HG03196 (cell line): Measurements from ENCODE around the gene PCBP4.
"Not testable (repeated sequence)": the region's sequence is repeated elsewhere in the genome, so short reads cannot be mapped to it uniquely, and the experiment has no call there.

ENCODE experiments used
- ATAC-seq: cut with Tn5 transposase; IDR thresholded peaks from one replicate; pipeline ENCODE4 v1.9.1; 2021; ENCODE audit not compliant: unreplicated experiment

The PCBP4 gene

DNA sequence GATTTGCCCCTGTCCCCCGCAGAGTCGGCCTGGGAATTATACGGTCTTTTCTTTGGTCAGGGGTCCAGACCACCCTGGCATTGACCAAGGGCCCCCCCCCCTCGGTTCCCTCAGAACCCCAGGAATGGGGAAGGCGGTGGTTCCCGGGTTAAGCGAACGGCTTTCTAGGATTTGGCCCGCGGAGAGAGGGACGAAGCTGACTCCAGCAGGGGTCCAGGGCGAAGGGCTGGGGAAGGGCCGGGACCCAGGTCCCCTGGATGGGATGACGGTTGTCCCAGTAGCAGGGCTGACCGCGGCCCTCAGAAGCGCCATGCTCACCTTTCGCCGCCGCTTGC is 25.8 kb downstream of the PCBP4 start:
- ATAC-seq, result no peak

GRCh38 chr3:51940648-51941462 is 26.4 kb downstream of the PCBP4 start:
- no peak for ATAC-seq

GRCh38 chr3:51938780-51939425 is 28.4 kb downstream of the PCBP4 start:
- ATAC-seq, result no peak

- ATAC-seq, result no peak
Measured at GRCh38 chr3:51937611-51938450, 29.4 kb downstream of the PCBP4 start.

DNA sequence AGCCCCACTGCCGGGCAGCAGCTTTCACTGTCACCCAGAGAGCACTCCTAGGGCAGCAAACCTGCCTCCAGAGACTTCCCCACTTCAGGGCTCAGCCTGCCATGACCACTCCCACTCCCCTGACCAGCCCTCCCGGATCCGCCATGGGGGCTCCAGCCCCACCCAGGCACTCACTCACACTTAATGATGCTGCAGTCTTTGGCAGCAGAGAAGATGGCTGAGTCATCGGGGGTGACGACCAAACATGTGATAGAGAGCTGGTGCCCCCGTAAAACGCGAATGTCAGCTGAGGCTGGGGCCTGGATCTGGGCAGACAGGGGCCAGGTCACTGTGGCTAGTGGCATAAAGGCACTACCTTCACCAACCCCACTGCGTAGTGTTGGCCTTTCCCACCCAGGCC is 30.2 kb downstream of the PCBP4 start:
- no peak for ATAC-seq

DNA sequence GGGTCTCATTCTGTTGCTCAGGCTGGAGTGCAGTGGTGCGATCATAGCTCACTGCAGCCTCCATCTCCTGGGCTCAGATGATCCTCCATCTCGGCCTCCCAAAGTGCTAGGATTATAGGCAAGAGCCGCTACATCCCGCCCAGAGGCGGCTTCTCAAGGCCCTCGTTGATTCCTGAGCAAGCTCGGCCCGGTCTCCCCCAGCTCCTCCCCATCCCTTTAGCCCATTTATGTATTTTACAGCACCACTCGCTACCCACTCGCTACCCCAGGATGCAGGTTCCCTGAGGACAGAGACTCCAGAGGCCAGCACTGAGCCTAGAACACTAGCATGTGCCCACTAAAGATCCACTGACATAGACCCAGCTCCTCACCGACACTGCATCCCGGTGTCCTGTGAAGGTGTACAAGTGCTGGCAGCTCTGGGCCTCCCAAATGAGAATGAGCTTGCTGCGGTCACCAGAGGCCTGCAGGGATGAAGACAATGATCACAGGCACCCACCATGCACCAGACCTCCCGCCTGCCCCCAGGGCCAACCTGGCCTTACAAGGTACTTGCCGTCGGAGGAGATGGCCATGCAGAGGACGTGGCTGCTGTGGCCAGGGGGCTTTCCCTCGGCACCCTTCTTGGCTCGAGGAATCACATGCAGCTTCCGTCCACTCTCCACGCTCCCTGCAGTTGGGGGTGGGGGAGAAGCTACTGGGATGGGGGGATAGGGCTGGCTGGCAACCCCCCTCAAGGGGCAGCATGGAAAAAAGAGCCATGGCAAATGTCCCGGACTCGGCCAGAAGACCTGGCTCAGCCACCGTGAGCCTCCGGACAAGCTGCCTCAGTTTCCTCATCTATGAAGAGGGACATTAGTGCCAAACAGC is 31.1 kb downstream of the PCBP4 start:
- no peak for ATAC-seq

- no peak for ATAC-seq
Measured at GRCh38 chr3:51934991-51935885, 32.0 kb downstream of the PCBP4 start.

DNA sequence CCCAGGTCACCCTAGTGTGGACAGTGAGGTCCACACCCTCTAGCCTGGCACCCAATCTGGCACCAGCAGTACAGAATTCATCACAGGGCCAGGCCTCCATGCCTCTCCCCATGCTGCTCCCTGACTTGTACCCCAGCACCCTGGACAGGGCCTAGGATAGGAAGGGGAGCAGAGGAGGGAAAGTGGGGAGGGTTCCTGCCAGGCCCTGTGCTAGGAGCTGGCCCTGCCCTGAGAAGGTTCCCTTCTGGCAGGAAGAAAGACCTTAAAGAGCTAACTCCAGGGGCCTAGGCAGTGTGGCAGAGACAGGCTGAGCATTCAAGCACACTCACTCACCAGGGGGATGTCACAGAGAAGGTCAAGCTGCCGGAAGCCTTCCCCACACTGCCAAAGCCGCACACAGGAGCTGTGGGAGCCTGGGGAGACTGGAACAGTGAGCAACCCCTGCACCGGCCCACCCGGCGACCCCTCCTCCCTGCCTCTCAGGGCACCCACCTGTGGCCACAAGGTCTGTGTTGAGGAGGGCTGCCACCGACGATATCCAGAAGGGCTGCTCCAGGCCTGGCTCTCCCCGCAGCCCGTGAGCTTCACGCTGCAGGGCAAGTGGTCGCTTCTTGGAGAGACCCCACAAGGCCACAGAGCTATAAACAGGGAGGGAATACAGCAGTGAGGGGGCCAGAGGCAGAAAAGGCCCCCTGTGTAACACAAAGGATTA is 33.0 kb downstream of the PCBP4 start:
- no peak for ATAC-seq

DNA sequence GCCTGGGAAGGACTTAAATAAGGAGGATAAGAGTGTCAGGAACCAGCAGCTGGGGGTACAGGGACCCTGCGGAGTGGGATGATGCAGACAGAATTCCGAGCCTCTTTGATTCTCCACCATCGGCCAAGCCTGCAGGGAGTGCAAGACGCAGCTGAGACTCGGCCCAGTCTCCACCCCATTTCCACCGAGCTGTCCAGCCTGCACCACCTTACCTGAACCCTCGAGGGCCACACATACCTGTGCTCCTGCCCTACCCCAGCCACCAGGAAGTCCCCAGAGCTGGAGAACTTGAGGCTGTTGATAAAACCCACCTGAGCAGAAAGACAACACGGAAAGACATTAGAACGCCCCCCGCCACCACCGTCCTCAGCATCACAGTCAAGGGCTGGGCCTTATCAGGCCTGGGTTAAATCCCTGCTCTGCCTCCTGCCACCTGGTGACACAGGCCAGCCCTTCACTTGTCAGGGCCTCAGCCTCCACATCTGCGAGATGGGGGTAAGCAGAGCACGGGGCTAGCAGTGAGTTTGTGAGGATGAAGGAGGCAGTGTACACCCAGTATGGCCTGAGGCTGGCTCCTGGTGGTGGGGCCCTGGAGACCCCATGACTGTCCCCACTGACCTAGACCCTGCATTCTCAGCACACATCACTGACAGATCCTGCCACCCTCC is 33.6 kb downstream of the PCBP4 start:
- no peak for ATAC-seq

DNA sequence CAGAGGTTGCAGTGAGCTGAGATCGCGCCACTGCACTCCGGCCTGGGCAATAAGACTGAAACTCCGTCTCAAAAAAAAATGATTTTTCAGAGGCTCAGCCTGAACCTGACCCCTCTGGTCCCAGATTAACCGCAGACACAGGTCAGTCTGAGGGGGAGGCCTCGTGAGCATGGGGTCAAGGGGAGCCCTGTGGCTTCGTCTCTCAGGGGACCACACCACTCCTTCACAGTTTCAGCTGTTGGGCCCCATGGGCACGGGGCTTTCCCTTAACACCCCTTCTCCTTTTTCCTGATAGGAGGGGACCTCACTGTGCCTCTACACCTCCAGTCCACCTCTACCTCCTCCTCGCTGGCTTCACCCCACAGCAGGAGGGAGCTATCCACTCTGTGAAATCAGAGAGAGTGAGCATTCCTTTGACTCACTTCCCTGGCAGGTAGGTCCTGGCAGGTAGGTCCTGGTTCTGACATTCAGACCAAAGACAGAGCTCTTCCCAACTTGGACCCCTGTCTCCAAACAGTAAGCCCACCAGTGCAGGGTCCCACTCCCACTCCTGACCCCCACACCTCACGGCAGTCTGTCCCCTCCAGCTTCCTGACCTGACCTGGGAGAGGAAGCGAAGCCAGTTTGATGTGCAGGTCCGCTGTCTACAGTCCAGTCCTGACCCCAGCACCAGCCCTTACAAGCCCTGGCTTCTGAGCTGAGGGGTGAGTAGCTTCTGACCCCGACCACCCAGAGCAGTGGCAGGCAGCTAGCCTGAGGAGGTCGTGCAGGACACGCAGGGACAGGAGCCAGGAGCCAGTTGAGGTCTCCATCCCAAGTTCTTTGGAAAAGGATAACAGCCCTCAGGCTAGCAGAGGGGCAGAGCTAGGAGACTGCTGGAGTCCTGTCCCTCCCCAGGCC is 34.5 kb downstream of the PCBP4 start:
- no peak for ATAC-seq

DNA sequence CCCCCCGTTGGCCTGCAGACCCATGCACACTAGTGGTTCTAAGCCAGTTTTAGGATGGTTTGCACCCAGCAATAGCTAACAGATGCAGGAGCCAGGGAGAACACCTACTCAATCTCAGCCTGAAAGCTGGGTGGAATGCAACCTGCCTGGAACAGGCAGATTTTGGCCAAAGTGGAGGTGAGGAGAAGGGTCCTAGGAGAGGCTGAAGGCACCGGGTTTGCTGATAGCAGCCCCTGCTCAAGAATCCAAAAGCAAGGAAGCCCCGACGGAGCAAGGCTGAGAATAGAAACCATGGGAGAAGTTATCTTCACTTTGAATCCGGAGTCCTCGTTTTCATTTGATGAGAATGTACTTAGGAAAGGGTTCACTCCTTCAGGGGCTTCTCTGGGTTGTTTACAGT is 35.5 kb downstream of the PCBP4 start:
- no peak for ATAC-seq

- no peak for ATAC-seq
Measured at GRCh38 chr3:51930439-51930838, 36.8 kb downstream of the PCBP4 start.

GRCh38 chr3:51929420-51930003 is 37.7 kb downstream of the PCBP4 start:
- no peak for ATAC-seq

DNA sequence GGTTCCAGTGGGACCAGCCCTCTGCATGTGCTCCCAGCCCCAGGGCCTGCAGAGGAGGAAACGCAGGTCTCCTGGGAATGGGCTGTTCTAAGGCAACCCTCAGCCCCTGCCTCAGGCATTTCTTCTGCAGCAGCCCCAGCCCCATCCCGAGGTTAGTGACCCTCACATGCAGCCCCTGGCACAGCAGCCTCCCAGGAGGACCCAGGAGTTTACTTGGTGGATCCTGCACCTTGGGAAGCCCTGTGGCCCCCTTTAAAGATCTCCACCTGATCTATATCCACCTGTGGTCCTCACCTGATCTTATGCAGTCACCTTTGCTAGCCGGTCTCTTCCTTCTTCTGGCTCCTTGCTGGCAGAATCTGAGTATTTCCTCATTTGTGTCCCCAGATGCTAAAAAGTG is 38.3 kb downstream of the PCBP4 start:
- not testable (repeated sequence) for ATAC-seq

- no peak for ATAC-seq
Measured at GRCh38 chr3:51928438-51928837, 38.8 kb downstream of the PCBP4 start.

- no peak for ATAC-seq
Measured at GRCh38 chr3:51927061-51927977, 39.9 kb downstream of the PCBP4 start.
